DMS114 treated with DMSO at 0.1 percent for 48 hours (cell line): ENCODE data around the gene DCLK1.

Source experiments
- DNase-seq: peaks from one replicate; lab custom pipeline; 2025; ENCODE audit not compliant: unreplicated experiment; lab: John Stamatoyannopoulos, UW

DCLK1 gene

DNA sequence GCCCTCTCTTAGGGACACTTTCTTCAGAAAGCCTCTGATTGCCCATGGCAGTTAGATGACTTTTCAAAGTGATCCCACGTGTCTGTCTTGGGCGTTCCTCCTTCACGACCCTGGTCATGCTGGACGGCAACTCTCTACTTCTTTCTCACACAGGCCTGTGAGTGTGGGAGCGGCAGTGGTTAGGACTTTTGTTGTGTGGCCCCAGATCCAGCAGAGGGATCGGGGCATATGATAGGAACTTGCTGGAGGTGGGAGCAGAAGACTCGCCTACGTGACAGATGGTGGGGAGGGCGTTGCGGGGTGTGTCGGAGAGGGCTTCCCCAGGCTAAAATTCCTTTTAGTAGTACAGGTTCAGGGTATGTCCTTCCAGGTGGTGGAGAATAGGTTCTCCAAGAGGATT is 365.2 kb downstream of the DCLK1 start:
- no peak for DNase-seq

DNA sequence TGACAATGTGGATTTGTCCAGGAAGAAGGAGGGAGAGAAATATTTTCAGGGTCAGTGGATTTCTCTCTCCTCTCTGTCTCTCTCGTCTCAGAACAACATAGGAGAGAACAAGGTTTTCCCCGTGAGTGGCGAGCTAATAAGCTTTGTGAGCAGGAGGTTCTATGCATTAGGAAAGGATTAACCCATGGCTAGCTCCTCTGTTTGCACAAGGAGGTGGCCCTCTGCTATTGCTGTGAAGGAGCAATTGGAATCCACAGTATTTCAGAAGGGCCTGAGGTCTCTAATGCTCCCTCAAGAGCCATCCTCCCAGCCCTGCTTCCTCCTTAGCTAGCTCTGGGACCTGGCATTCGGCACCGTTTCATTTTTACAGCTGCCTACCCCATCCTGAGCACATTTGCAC is 365.8 kb downstream of the DCLK1 start:
- DNase-seq = no peak

DNA sequence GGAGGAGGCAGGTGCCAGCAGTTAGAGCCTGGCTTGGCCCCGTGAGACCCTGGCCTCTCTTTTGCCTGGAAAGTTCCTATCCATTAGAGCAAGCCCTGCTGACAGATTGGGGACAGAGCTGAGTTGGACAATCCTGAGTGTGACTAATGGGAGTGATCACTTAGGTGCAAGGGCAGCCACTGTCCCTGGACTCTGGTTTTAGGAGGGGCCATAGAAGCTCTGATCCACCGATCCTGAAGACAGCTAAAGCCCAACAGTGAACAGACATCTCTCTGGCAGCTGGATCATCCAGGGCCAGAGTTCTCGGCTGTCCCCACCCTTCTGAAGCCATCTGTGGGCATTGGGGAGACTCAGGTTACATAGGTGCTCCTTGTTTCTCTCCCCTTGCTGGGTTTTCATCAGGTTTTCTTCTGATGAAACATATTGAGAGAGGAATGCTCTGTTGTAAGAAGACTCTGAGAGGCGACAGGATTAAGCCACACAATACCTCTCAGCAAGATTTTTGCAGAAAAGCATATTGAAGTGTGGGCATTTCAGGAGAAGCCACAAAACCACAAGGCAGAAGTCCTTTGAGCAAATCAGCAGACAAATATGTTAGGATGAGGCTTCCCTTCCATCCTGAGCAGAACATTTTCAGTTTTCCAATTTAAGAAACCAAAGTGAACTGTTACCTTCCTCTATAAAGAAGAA is 366.7 kb downstream of the DCLK1 start:
- no peak for DNase-seq

DNA sequence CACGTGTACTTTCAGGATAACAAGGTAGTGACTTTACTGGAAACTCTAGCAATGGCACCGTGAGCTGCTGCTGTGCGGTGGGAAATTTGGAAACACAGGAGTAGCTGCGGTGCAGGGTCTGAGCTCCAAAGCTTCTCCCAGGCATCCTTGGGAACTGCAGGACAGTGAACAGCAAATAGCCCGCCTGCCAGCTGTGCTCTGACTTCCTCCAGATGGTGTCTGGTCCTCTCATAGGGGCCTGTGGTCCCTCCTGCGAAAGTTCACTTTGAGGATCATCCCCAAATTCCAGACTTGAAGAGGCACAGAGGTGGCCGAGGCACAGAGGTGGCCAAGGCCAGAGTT is 367.4 kb downstream of the DCLK1 start:
- DNase-seq = no peak

DNA sequence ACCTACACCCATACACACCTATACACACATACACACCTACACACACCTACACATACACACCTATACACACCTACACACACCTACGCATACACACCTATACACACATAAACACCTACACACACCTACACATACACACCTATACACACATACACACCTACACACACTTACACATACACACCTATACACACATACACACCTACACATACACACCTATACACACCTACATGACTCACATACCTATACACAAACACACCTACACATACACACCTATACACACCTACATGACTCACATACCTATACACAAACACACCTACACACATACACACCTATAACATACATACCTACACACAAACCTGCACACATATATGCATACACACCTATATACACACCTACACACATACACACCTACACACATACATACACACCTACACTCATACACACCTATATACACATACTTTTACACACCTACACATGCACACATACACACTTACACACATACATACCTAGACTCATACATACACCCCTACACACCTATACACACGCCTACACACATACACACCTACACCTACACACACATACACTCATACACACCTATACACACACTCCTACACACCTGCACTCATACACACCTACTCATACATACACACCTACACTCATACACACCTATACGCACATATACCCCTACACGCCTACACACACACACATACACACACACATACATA is 368.0 kb downstream of the DCLK1 start:
- DNase-seq = no peak

DNA sequence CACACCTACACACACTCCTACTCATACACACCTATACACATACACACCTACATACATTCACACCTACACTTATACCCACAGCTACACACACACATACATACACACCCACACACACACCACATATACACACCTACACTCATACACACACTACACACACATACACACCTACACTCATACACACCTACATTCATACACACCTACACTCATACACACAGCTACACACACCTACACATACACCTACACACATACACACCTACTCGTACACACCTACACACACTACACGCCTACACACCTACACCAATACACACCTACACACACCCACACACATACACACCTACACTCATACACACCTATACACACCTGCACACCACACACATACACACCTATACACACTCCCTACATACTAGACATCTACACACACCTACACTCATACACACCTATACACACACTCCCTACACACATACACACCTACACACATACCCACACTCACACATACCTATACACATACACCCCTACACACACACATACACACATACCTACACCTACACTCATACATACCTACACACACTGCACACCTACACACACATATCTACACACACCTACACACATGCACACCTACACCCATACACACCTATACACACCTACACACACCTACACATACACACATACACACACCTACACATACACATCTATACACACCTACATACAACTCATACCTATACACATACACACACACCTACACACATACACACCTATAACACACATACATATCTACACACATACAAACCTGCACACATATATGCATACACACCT is 369.5 kb downstream of the DCLK1 start:
- no peak for DNase-seq

DNA sequence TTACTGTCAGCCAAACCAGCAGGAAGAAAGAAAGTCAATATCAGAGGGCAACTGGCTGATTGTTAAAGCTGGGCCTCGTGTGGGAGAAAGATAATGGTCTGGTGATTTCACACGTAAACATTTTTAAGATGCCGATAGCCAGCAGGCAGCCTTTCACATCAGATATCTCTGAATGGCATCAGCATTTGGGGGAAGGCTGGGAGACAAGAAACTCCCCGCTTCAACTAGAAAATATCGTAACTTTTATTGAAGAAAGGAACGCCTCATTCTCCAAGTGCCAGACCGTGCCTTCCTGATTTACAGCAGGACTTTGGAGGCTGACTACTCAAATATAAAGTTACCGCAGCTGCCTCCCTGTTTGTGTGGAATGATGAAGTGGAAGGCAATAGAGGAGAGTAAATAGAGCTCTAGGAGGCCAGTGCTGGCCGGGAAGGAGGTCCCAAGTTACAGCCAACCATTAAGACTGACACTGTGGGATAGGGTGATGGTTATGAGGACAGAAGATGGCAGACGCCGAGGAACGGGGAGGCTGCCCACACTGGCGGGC is 370.4 kb downstream of the DCLK1 start:
- no peak for DNase-seq

DNA sequence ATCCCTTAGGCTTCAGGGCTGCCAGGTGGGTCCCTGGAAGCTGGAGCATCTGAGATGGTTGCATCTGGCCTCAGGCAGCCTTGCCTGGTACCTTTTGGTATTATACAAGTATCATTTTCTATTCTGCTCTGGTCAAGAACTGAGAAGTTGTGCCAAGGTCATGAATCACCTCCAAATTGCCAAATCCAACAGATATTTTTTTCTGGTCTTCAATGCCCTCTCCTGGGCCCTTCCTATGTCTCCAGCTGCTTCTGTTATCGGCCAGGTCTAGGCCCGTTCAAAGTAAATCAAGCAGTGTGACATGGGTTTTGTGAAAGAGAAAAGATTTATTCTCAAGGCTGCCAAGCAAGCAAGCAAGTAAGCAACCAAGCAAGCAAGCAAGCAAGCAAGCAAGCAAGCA is 383.6 kb downstream of the DCLK1 start:
- no peak for DNase-seq

DNA sequence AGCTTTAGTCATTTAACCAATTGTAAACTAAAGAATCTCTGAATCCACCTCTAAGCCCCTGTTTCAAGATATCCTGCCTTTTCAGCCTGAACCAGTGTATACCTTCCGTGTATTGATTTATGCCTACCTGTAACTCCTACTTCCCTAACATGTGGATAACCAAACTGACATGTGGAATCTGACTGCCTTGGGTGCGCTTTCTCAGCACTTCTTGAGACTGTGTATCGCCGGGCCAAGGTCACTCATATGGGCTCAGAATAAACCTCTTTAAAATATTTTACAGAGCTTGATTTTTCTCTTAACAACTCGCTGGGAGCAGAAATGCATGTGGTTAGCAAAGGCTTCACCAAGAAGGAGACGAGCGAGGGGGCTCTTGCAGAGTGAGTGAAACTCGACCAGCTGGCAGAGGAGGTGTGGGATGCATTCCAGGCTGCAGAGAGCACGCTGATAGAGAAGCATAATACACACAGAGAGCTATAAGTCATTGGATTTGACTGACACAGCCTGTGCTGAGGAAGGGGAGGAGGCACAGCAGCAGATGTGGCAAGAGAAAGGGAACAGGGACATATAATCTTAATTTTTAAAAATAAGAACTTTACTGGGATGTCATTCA is 386.5 kb downstream of the DCLK1 start:
- no peak for DNase-seq

DNA sequence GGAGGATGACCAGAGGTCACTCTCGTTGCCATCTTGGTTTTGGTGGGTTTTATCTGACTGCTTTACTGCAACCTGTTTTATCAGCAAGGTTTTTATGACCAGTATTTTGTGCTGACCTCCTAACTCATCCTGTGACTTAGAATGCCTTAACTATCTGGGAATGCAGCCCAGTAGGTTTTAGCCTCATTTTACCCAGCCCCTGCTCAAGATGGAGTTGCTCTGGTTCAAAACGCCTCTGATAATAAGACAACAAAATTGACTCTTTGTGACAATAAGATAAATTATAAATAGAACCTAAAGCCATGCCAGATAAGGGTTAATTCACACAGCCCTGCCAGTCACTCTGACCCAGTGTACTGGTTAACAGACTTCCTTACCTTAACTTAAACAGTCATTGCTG is 387.0 kb downstream of the DCLK1 start:
- no peak for DNase-seq

DNA sequence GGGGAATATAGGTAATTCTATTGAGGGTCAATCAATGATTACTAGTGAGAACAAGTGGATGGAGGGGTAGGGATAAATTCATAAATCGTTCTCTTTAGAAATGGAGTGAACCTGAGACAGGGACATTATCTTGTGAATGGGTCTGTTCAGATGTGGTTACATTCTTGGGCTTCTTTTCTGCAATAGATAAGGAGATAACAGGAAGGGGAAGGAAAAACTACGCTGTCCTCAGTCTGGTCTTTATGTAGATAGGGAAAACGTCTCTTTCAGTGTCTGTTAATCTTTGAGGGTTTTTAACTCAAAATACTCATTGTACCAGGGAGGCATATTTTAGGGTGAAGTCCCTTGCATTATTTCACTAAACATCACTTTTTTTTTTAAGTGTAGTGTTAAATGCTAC is 388.0 kb downstream of the DCLK1 start:
- DNase-seq = no peak

DNA sequence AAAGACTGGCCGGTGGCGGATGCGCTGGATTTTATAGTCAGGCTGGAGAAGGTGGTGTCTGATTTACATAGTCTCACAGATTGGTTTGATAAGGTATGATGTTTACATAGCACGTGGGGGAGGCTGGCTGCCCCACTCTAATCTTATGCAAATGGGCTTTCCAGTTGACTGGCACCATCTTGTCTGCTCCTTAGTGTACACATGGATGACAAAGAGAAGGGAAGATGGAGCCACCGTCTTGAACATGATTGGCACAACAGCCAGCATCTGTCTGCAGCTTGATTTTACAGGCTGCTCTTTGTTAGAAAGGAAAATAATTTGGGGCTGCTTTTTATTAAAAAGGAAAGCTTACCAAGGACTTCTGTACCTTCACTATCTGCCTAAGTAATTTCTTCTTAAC is 389.5 kb downstream of the DCLK1 start:
- no peak for DNase-seq

DNA sequence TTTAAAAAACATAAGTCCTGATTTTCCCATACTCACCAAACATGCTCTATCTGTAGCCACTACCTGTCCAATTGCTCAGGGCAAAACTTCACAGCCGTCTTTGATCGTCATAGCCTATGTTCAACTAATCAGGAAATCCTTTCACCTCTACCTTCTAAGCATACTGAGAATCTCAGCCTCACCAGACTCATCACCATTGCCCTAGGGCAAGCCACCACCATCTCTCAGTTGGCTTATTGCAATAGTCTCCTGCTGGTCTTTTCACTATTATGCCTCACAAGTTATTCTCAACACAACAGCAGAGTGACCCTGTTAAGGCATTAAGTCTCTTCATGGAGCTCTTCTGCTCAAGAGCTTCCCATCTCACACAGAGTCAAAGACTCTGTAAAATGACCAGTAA is 394.3 kb downstream of the DCLK1 start:
- DNase-seq = no peak

DNA sequence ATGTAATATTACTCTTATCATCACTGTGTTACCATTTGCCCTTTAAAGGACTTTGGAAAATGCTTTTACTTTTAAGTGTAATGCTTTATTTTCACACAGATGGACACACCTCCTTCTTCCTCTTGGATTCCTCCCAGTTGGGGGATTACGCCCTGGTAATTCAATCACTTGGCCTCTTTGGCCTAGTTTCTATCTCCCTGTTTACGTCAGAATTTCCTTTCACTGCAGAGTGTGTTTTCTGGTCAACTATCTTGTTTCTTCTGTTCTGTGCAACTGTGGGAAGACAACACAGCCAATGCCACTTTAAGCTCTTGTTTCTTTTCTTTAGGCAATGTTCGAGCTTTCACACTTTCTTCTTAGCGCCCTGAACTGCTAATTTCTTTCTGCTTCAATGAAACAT is 397.4 kb downstream of the DCLK1 start:
- DNase-seq = no peak

DNA sequence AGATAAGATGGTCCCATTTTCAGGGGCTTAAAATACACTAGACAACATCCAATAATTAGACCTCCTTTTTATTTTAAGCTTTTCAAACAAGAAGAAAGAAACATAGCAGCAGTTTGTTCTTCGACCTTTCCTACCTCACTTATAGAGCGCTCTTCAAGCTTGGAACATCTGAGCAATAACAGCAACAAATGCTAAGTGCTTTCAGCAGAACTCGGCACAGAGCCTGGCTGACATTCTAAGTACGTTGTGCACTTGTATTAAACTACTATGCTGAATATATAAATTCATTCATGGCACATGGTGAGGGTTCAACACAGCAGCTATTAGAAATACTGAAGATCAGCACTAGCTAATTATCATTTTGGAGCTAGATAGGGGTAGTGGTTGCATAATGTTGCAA is 398.6 kb downstream of the DCLK1 start:
- DNase-seq = no peak

DNA sequence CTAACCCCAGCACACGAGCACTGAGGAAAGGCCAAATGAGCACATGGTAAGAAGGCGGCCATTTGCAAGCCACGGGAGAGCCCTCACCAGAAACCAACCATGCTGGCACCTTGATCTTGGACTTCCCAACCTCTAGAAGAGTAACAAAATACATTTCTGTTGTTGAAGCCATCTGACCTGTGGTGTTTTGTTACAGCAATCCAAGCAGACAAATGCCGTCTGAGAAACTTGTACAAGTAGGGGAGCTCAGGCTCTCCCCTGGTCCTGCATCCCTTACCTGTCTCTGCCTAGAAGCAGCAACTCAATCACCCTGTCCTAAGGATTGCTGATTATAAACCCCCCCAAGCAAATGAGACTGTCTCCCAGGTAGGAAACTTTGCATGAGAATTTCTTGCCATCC is 399.7 kb downstream of the DCLK1 start:
- DNase-seq = no peak

DNA sequence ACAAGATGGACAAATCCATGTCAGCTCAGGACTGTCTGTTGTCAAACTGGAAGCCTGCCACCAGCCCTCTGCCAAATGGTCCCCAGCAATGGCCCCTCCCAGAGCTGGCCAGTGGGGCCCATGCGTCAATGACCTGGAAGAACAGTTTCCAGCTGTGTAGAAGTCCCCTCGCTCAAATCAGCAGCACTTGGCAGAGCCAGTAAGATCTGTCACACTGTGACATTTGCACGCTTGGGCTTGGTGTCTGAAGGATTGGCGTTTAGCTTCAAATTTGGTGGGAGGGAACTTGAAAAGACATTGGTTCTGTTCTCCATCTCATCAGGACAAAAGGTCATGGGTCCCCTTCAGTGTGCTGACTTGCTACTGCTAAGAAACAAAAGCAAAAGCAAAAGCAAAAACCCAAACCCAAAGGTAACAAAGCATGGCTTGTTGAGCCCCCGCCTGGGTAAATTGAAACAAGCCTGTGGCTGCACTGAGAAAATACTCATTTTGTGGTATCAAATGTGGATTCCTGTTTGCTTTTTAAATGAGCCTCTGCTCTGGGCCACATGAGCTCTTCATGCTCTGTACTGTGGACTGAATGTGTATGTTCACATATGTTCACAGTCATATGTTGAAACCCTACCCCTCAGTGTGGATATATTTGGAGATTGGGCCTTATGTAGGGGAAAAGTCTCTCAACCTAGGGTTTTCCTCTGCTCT is 401.1 kb downstream of the DCLK1 start:
- DNase-seq = no peak

DNA sequence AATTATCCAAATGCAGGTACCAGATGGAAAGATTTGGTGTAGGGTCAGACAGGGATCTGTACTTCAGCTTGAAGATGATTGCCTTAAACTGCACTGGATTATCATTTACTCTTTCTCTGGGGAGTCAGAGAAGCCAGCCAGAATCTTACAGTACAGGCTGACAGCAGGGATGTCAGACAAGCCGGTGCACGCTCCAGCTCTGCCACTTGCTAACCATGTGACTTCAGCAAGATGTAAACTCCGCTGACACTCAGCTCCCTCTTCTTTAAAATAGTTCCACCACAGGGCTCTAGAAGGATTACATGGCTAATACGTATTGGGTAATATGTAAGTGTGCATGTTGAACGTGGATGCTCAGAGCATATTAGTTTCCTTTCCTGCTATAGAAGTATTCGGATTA is 403.3 kb downstream of the DCLK1 start:
- no peak for DNase-seq

DNA sequence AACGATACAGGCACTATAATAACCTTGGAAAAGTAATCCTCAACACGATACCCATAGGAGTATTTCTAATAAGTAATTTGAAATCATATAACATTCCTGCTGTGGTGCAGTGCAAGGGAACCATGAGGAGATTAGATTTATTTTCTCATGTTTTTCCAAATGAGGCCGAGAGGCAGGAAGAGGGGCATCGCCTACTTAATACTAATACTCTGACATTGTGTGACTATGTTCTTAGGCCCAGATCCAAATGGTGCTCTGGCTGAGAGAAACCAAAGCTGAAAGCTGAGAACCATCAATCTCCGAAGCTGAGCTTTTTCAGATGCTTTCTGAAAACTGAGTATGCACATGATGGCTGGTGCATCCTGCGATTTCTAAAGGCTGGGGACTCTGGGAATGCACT is 406.7 kb downstream of the DCLK1 start:
- DNase-seq = no peak

DNA sequence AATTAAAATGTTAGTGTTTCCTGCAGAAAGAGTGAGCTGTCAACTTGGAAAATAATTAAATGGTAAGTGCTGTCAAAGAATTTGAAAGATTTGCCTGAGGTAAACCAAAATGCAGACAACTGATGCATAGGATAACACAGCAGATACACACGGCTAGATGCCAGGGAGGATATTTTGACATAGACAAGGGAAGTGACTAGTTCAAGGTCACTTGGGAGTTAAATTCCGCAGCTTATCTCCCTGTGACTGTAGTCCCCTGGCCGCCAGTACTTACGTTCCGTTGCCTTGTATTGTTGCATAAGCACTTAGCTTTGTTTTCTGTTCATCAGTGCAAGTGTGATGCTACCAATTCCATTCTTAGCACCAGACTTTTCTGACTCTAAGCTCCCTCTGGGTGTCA is 407.4 kb downstream of the DCLK1 start:
- no peak for DNase-seq

DNA sequence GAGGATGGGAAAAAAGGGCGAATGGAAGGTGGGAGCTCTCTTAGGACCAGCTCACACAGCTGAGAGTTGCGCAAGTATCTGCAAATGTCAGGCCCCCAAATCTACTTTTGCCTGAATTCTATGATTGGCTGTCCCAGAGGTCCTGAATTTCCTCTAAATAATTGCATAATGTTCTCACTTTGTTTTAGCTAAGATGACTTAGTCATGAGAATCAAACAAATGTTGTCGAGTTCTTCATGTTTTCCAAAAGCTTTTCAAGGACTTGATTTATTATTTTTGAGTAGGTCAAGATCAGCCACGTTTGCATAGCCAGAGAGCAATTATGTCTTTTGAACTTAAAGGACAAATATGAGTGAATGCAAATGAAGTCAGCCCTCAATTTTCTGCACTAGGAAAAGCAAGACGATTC is 408.1 kb downstream of the DCLK1 start:
- DNase-seq = no peak
